H1 (cell line): ENCODE data around the gene INHBC.

ENCODE experiments used
- NRF1 ChIP-seq: IDR thresholded peaks from 2 replicates; pipeline ENCODE4 v1.6.1; 2011; ENCODE audit warnings: mild to moderate bottlenecking, low read depth, low read length, improper control_type of control experiment
- PHF8 ChIP-seq: fragments of 200-600 bp; sonication (generic); conservative IDR thresholded peaks from 2 replicates; pipeline ENCODE4 v1.7.1; 2012; ENCODE audit warnings: low read depth, mild to moderate bottlenecking, inconsistent platforms, low read length, moderate library complexity
- POLR2A ChIP-seq, 2 experiments: IDR thresholded peaks; 1 replicate in 1 of 2; 2 replicates in 1 of 2; pipeline ENCODE4 v1.6.1; 2011; ENCODE audit warnings: low read depth in 2 of 2, low read length in 2 of 2, mild to moderate bottlenecking in 2 of 2; ENCODE audit errors: control extremely low read depth in 1 of 2
- RNF2 ChIP-seq: fragments of 200-900, 300-1000 bp; sonication (generic); IDR thresholded peaks from 2 replicates; pipeline ENCODE4 v1.7.1; 2016; ENCODE audit warnings: borderline replicate concordance, low read depth, mild to moderate bottlenecking, antibody characterized with exemption, low read length; ENCODE audit not compliant: poor library complexity, severe bottlenecking; ENCODE audit errors: missing control alignments
- SP1 ChIP-seq: IDR thresholded peaks from 2 replicates; pipeline ENCODE4 v1.6.1; 2011; ENCODE audit warnings: low read depth, low read length
- TEAD4 ChIP-seq: IDR thresholded peaks from 2 replicates; pipeline ENCODE4 v1.6.1; 2012; ENCODE audit warnings: low read depth, low read length, inconsistent platforms, mixed read lengths
- TF ChIP-seq, protein P1 (sequence below), 3 experiments: IDR thresholded peaks; 1 replicate in 2 of 3; 2 replicates in 1 of 3; pipeline versions ENCODE4 v1.5.1 to v1.6.1; 2011; ENCODE audit warnings: low read length in 3 of 3, mild to moderate bottlenecking in 3 of 3, inconsistent platforms in 2 of 3, low read depth in 1 of 3, moderate library complexity in 1 of 3; ENCODE audit not compliant: insufficient read depth in 1 of 3; ENCODE audit errors: control extremely low read depth in 1 of 3

DNA sequence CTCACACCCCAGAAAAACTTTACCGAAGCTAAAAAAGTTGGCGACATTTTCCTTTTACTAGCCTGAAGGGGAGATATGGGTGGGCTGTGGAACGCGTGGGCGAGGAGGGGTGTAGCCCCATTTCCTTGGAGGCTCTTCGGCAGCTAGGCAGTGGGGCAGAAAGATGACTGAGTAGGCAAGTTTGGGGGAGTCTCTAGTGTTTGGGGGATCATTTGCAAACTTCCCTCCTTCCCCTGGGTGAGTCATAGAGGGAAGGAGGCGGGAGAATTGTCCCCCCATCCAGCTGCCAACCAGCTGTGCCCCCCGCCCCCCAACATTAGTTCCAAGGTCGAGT lies 27.3 kb downstream of the INHBC start:
- no peak for TF ChIP-seq SP1
- TF ChIP-seq NRF1: no peak
- TF ChIP-seq POLR2A (IDR thresholded peaks at IDR 0.05; ENCODE audit: control extremely low read depth in 1 of 2, low read depth in 2 of 2, low read length in 2 of 2): no peak
- no peak for TF ChIP-seq RNF2
- TF ChIP-seq TEAD4: no peak
- TF ChIP-seq, protein P1, sequence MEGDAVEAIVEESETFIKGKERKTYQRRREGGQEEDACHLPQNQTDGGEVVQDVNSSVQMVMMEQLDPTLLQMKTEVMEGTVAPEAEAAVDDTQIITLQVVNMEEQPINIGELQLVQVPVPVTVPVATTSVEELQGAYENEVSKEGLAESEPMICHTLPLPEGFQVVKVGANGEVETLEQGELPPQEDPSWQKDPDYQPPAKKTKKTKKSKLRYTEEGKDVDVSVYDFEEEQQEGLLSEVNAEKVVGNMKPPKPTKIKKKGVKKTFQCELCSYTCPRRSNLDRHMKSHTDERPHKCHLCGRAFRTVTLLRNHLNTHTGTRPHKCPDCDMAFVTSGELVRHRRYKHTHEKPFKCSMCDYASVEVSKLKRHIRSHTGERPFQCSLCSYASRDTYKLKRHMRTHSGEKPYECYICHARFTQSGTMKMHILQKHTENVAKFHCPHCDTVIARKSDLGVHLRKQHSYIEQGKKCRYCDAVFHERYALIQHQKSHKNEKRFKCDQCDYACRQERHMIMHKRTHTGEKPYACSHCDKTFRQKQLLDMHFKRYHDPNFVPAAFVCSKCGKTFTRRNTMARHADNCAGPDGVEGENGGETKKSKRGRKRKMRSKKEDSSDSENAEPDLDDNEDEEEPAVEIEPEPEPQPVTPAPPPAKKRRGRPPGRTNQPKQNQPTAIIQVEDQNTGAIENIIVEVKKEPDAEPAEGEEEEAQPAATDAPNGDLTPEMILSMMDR (IDR thresholded peaks at IDR 0.05; ENCODE audit: control extremely low read depth in 1 of 3, insufficient read depth in 1 of 3, low read depth in 1 of 3, low read length in 3 of 3): no peak
- TF ChIP-seq PHF8: no peak
